Measurements from ENCODE around the gene FGF3.

The FGF3 gene

GRCh38 chr11:69832561-69833413, 13.6 kb upstream of the FGF3 start:
- no peaks in the 10 kb centered on the region for H3K4me1 ChIP-seq (ENCODE audit: insufficient read depth, low read length)
- no peaks in the 10 kb centered on the region for H3K36me3 ChIP-seq (ENCODE audit: insufficient read depth, low read length)
- no peaks in the 10 kb centered on the region for H3K27me3 ChIP-seq (ENCODE audit: control insufficient read depth in 1 of 2, insufficient read depth in 2 of 2, low read length in 2 of 2)
- H3K9ac ChIP-seq (ENCODE audit: low read length): no peak overlapping the region
- no peaks in the 10 kb centered on the region for H3K9me3 ChIP-seq (ENCODE audit: low read length)
- H3K4me3 ChIP-seq (ENCODE audit: low read depth in 1 of 2, low read length in 2 of 2): no peak overlapping the region
- H3K27ac ChIP-seq (ENCODE audit: low read depth, low read length): no peak overlapping the region

GRCh38 chr11:69831985-69832384, 12.8 kb upstream of the FGF3 start:
- H3K9ac ChIP-seq (ENCODE audit: low read length): no peak overlapping the region
- no peaks in the 10 kb centered on the region for H3K4me1 ChIP-seq (ENCODE audit: insufficient read depth, low read length)
- no peak overlapping the region for H3K4me3 ChIP-seq (ENCODE audit: low read depth in 1 of 2, low read length in 2 of 2)
- H3K27me3 ChIP-seq (ENCODE audit: control insufficient read depth in 1 of 2, insufficient read depth in 2 of 2, low read length in 2 of 2): no peaks in the 10 kb centered on the region
- no peaks in the 10 kb centered on the region for H3K36me3 ChIP-seq (ENCODE audit: insufficient read depth, low read length)
- no peaks in the 10 kb centered on the region for H3K9me3 ChIP-seq (ENCODE audit: low read length)
- no peak overlapping the region for H3K27ac ChIP-seq (ENCODE audit: low read depth, low read length)

DNA sequence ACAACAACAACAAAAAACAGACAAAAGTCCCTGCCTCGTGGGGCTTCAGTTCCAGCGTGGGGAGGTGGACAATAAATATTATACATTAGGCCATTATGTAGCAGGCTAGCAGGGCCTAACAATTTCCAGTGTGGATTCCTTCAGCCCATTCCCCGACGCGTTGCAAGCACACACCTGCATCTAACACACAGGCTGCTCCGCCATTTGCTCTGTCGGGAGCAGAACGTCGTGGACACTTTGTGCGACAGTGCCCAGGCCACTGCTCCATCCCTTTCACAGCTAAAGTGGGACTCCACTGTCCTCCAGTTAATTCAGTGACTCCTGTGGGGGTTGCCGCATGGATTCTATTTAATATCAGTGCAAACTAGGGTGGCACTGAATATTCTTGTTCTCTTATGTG, 10.9 kb upstream of the FGF3 start:
- Histone ChIP-seq H3K27ac (ENCODE audit: low read depth, low read length) (no peak overlapping the region), H3K4me1 (ENCODE audit: insufficient read depth, low read length) (no peaks in the 10 kb centered on the region), H3K9ac (ENCODE audit: low read length) (no peak overlapping the region), H3K4me3 (ENCODE audit: low read depth in 1 of 2, low read length in 2 of 2) (no peak overlapping the region), H3K27me3 (ENCODE audit: control insufficient read depth in 1 of 2, insufficient read depth in 2 of 2, low read length in 2 of 2) (no peaks in the 10 kb centered on the region), H3K9me3 (ENCODE audit: low read length) (no peaks in the 10 kb centered on the region), H3K36me3 (ENCODE audit: insufficient read depth, low read length) (no peaks in the 10 kb centered on the region)

DNA sequence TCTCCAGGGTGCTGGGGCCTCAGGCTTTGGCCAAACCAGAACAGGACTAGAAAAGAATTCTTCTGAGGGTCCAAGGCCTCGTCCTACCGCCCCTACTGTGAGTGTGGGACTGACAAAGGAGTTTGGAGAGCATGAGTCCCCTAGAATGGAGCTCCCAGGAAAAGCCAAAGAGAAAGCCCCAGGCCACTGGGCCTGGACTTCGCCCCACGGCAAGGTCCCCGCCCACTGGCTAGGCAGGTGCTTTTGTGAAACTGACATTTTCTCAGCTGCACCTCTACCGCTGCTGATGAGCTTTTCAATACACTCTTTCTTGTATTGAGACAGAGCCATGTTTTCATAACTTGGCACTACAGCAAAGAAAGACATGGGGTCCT, 9.7 kb upstream of the FGF3 start:
- H3K27me3 ChIP-seq (ENCODE audit: control insufficient read depth in 1 of 2, insufficient read depth in 2 of 2, low read length in 2 of 2): no peaks in the 10 kb centered on the region

GRCh38 chr11:69828276-69828970, 9.2 kb upstream of the FGF3 start:
- Histone ChIP-seq H3K4me1 (ENCODE audit: insufficient read depth, low read length) (no peaks in the 10 kb centered on the region), H3K27me3 (ENCODE audit: control insufficient read depth in 1 of 2, insufficient read depth in 2 of 2, low read length in 2 of 2) (no peaks in the 10 kb centered on the region), H3K4me3 (ENCODE audit: low read depth in 1 of 2, low read length in 2 of 2) (no peak overlapping the region), H3K9ac (ENCODE audit: low read length) (no peak overlapping the region), H3K27ac (ENCODE audit: low read depth, low read length) (no peak overlapping the region), H3K36me3 (ENCODE audit: insufficient read depth, low read length) (no peaks in the 10 kb centered on the region), H3K9me3 (ENCODE audit: low read length) (no peaks in the 10 kb centered on the region)

More for the DNA sequence above, 9.7 kb upstream of the FGF3 start:
- H3K9me3 ChIP-seq (ENCODE audit: low read length): no peaks in the 10 kb centered on the region
- H3K27ac ChIP-seq (ENCODE audit: low read depth, low read length): no peak overlapping the region
- H3K36me3 ChIP-seq (ENCODE audit: insufficient read depth, low read length): no peaks in the 10 kb centered on the region
- H3K9ac ChIP-seq (ENCODE audit: low read length): no peak overlapping the region
- H3K4me3 ChIP-seq (ENCODE audit: low read depth in 1 of 2, low read length in 2 of 2): no peak overlapping the region
- H3K4me1 ChIP-seq (ENCODE audit: insufficient read depth, low read length): no peaks in the 10 kb centered on the region

DNA sequence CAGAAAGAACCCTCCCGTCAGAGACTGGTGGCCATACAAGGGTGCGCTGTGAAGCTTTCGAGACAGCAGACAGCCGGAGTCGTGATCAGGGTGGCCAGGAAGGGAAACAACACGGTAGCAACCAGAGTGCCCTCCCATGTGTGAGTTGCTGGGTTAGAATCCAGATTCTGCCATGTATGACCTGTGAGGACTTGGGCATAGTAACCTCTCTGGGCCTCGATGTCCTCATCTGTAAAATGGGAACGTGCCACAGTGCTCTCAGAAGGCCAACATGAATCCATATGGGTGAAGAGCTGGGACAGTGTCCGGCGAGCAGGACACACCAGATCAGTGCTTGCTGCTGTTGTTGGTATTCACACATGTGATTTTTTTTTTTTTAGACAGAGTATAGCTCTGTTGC, 7.6 kb upstream of the FGF3 start:
- no peaks in the 10 kb centered on the region for H3K9me3 ChIP-seq (ENCODE audit: low read length)
- no peak overlapping the region for H3K4me3 ChIP-seq (ENCODE audit: low read depth in 1 of 2, low read length in 2 of 2)
- H3K27ac ChIP-seq (ENCODE audit: low read depth, low read length): no peak overlapping the region
- no peak overlapping the region for H3K9ac ChIP-seq (ENCODE audit: low read length)
- no peaks in the 10 kb centered on the region for H3K36me3 ChIP-seq (ENCODE audit: insufficient read depth, low read length)
- no peaks in the 10 kb centered on the region for H3K4me1 ChIP-seq (ENCODE audit: insufficient read depth, low read length)
- no peaks in the 10 kb centered on the region for H3K27me3 ChIP-seq (ENCODE audit: control insufficient read depth in 1 of 2, insufficient read depth in 2 of 2, low read length in 2 of 2)

DNA sequence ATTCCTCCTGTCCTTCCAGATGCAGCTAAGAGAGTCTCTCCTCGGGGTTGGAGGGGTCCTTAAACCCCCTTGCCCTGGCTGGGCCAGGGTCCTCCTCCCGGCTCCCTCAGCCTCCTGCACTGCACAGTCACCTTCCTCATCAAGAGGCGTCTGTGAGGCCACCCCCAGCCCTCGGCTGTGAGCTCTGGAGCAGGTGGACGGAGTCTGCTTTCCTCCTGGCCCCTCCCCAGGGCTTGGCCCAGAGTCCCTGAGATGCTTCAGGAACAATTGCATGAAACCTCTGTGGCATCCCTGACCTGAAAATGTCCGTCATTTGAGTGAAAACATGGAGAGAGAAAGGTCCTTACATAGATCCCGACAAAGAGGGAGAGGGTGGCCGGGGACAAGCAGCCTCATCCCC, 6.7 kb upstream of the FGF3 start:
- H3K4me3 ChIP-seq (ENCODE audit: low read depth in 1 of 2, low read length in 2 of 2): no peak overlapping the region
- H3K27ac ChIP-seq (ENCODE audit: low read depth, low read length): no peak overlapping the region
- no peaks in the 10 kb centered on the region for H3K36me3 ChIP-seq (ENCODE audit: insufficient read depth, low read length)
- peaks cover 0 to 4% of the 10 kb centered on the region in 2 donors for H3K27me3 ChIP-seq (ENCODE audit: control insufficient read depth in 1 of 2, insufficient read depth in 2 of 2, low read length in 2 of 2)
- H3K9me3 ChIP-seq (ENCODE audit: low read length): no peaks in the 10 kb centered on the region
- no peaks in the 10 kb centered on the region for H3K4me1 ChIP-seq (ENCODE audit: insufficient read depth, low read length)
- H3K9ac ChIP-seq (ENCODE audit: low read length): no peak overlapping the region

DNA sequence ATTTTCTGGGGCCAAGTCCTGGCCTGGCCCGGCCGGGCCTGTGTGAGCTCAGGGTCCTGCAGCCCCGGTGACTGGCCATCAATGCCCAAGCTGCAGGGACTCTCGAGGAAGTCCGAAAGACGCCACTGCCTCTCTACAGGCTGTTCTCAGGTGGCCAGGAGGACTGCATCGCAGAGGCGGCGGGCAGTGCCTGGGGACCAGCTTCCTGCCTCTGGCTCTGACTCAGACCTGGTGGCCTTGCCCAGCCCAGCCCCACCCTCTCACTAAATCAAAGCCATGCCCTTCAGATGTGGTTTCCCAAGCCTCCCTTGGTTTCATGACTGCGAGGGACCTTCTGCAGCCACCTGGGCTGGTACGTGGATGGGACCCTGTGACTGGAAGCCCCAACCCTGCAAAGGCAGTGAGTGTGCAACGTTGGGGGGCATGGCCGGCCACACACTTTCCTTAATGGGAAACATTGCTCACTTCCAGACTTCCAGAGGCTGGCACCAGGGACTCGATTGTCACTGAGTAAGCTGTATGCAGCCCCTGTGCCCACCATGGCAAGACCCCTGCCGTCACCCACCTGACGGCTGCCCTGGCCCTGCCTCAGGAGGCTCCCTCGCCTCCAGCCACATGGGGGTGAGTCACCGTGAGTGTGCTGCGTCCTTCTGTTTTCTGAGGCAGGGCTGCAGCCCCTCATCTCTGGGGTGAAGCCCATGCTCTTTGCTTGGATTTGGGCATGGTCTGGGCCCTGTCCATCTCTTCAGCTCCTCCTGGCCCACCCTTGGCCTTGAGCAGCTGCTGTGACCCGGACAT, 6.0 kb upstream of the FGF3 start:
- H3K9ac ChIP-seq (ENCODE audit: low read length): no peak overlapping the region
- no peaks in the 10 kb centered on the region for H3K4me1 ChIP-seq (ENCODE audit: insufficient read depth, low read length)
- no peak overlapping the region for H3K27ac ChIP-seq (ENCODE audit: low read depth, low read length)
- H3K27me3 ChIP-seq (ENCODE audit: control insufficient read depth in 1 of 2, insufficient read depth in 2 of 2, low read length in 2 of 2): peaks cover 0 to 11% of the 10 kb centered on the region in 2 donors
- no peaks in the 10 kb centered on the region for H3K36me3 ChIP-seq (ENCODE audit: insufficient read depth, low read length)
- no peaks in the 10 kb centered on the region for H3K9me3 ChIP-seq (ENCODE audit: low read length)
- no peak overlapping the region for H3K4me3 ChIP-seq (ENCODE audit: low read depth in 1 of 2, low read length in 2 of 2)

DNA sequence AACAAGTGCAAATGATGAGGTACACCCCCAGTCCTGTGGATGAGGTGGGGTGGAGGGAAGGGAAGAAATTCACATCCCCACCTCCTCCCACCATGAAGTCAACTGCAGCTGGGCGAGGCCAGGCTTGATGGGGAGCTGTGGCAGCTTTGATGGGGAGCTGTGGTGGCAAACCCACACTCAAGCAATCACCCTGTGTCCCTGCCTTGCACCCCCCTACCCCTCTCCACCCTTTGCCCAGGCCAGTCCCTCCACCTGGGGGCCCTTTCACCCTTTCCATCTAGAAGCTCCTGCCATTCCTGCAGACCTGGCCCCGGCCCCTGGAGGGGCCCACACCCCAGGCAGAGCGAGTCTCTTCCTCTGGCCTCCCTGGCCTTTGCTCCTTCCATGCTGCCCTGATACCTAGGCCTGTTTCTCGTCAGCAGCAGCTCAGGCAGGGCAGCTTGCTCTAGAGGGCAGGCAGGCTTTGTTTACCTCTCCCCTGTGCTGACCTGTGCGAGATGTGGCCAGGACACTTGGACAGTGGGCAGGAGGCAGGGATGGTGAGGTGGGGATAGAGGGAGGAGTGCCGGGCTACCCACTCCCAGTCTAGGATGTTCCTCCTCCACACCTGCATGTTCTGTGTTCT, 4.5 kb upstream of the FGF3 start:
- H3K4me1 ChIP-seq (ENCODE audit: insufficient read depth, low read length): no peaks in the 10 kb centered on the region
- H3K27ac ChIP-seq (ENCODE audit: low read depth, low read length): no peak overlapping the region
- no peaks in the 10 kb centered on the region for H3K36me3 ChIP-seq (ENCODE audit: insufficient read depth, low read length)
- H3K4me3 ChIP-seq (ENCODE audit: low read depth in 1 of 2, low read length in 2 of 2): no peak overlapping the region
- H3K9ac ChIP-seq (ENCODE audit: low read length): no peak overlapping the region
- H3K9me3 ChIP-seq (ENCODE audit: low read length): no peaks in the 10 kb centered on the region
- H3K27me3 ChIP-seq (ENCODE audit: control insufficient read depth in 1 of 2, insufficient read depth in 2 of 2, low read length in 2 of 2): peaks cover 0 to 21% of the 10 kb centered on the region in 2 donors

DNA sequence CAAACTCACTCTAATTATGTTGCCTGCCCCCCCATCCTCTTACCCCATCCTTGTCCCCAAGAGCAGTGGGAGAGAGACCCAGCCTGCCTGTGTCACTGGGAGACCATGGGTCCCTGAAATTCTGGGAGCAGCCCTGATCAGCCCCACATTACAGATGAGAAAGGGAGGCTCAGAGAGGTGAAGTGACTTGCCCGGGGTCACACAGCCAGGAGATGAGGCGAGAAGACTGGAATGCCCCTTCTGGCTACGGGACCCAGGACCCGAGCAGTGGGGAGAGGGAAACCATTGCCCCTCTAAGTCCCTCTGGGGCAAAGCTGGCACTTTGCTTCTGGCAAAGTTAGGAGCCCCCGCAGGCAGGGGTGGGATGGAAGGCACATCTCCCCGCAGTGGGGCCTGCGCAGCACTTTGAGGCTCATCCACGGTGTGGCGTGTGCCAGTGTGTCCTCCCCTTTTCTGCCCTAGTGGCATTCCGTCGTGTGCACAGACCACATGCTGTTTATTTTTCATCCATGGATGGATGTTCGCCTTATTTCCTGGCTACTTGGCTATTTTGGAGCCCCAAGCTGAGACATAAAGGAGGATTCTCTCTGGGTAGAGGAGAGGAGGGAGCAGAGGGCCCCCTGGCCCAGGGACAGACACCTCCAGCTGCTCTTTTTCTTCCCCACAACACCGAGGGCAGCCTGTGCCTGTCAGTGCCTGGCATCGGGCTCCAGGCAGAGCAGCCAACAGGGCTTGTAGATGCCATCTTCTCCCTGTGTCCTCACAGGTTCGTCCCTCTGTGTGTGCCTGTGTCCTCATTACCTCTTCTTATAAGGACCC, 3.7 kb upstream of the FGF3 start:
- Histone ChIP-seq H3K9me3 (ENCODE audit: low read length) (no peaks in the 10 kb centered on the region), H3K9ac (ENCODE audit: low read length) (no peak overlapping the region), H3K4me1 (ENCODE audit: insufficient read depth, low read length) (no peaks in the 10 kb centered on the region), H3K4me3 (ENCODE audit: low read depth in 1 of 2, low read length in 2 of 2) (no peak overlapping the region), H3K36me3 (ENCODE audit: insufficient read depth, low read length) (no peaks in the 10 kb centered on the region), H3K27ac (ENCODE audit: low read depth, low read length) (no peak overlapping the region), H3K27me3 (ENCODE audit: control insufficient read depth in 1 of 2, insufficient read depth in 2 of 2, low read length in 2 of 2) (peaks cover 0 to 29% of the 10 kb centered on the region in 2 donors)

All from muscle layer of colon (tissue), 2 donors.